M059J (cell line): ENCODE data around the gene PPP1R18. TPM values are rescaled to one million over a fixed set of nuclear protein-coding genes. Genes with fewer than 3 reads are reported as not detected.
"Not testable (repeated sequence)": the region's sequence is repeated elsewhere in the genome, so short reads cannot be mapped to it uniquely, and the experiment has no call there.

Experiments
- DNase-seq: peaks from one replicate; pipeline ENCODE4 v3.0.0-alpha.2; 2012; ENCODE audit warnings: low read depth
- total RNA-seq: library from RNA; depleted of rRNA; stranded (reverse); fragments of >200 nt; shearing (Covaris generic); gene quantifications from 2 replicates; pipeline ENCODE4 v1.2.3, GENCODE V29; 2014; rRNA removed

The PPP1R18 gene
- 100 and 139 TPM in 2 replicates for total RNA-seq

- DNase-seq, result peak; percentile 78
These were observed at the start of gene PPP1R18 for GRCh38 chr6:30686009-30686907. PPP1R18 (minus strand) TSS chr6:30686645; CDS start chr6:30686018, 627 bp downstream.

GRCh38 chr6:30735668-30736314, 49.3 kb upstream of the PPP1R18 start:
- DNase-seq, result no peak

- DNase-seq, result no peak
These were observed 45.9 kb upstream of the PPP1R18 start for GRCh38 chr6:30732237-30732943.

- DNase-seq, result peak; percentile 49
These were observed 44.4 kb upstream of the PPP1R18 start for GRCh38 chr6:30730601-30731435.

- DNase-seq, result peak; percentile 60
These were observed 41.6 kb upstream of the PPP1R18 start for GRCh38 chr6:30727920-30728553.

GRCh38 chr6:30726506-30727413, 40.3 kb upstream of the PPP1R18 start:
- DNase-seq, result peak; percentile 56

GRCh38 chr6:30725713-30726505, 39.5 kb upstream of the PPP1R18 start:
- DNase-seq, result peak; percentile 93

GRCh38 chr6:30724906-30725667, 38.6 kb upstream of the PPP1R18 start:
- peak; percentile 64 for DNase-seq

GRCh38 chr6:30723843-30724741, 37.6 kb upstream of the PPP1R18 start:
- DNase-seq, result not testable (repeated sequence)

- DNase-seq, result not testable (repeated sequence)
These were observed 36.9 kb upstream of the PPP1R18 start for GRCh38 chr6:30723159-30723842.

- peak; percentile 85 for DNase-seq
These were observed 36.1 kb upstream of the PPP1R18 start for GRCh38 chr6:30722280-30723112.

- DNase-seq, result not testable (repeated sequence)
These were observed 35.5 kb upstream of the PPP1R18 start for GRCh38 chr6:30722025-30722279.

GRCh38 chr6:30721198-30722024, 35.0 kb upstream of the PPP1R18 start:
- peak; percentile 87 for DNase-seq

GRCh38 chr6:30720738-30721197, 34.3 kb upstream of the PPP1R18 start:
- peak; percentile 71 for DNase-seq
